GM19351 (cell line): ENCODE measurements around the gene KCNQ1.

Experiments
- ATAC-seq: cut with Tn5 transposase; IDR thresholded peaks from one replicate; pipeline ENCODE4 v1.9.1; 2021; ENCODE audit warnings: mild to moderate bottlenecking, moderate library complexity; ENCODE audit not compliant: unreplicated experiment

The KCNQ1 gene

DNA sequence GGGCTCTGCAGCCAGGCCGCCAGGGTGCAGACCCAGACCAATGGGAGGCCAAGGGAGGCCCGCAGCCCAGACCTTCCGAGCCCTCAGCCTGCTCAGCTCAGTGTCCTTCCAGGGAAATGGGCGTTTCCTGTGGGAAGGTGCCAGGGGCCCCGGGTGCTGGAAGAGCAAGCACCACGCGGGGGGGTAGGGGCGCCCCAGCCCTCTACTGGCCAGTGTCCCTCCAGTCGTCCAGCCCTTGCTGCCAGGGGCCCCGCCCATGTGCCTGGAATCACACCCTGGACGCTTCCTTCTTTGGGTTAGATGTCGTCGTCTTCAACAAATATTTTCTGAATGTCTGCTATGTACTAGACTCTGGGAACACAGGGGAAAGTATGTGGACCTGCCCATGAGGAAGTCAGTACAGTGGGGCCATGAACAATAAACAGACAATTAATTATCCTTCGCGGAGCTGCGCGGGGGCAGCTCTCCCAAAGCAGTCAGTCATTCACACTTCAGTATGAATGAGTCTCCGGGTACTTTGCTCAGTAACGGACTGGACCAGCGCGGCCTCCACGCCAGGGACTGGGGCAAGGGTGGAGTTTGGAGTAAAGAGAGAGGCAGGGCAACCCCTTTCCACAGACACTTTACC lies 380.6 kb downstream of the KCNQ1 start:
- no peak for ATAC-seq

DNA sequence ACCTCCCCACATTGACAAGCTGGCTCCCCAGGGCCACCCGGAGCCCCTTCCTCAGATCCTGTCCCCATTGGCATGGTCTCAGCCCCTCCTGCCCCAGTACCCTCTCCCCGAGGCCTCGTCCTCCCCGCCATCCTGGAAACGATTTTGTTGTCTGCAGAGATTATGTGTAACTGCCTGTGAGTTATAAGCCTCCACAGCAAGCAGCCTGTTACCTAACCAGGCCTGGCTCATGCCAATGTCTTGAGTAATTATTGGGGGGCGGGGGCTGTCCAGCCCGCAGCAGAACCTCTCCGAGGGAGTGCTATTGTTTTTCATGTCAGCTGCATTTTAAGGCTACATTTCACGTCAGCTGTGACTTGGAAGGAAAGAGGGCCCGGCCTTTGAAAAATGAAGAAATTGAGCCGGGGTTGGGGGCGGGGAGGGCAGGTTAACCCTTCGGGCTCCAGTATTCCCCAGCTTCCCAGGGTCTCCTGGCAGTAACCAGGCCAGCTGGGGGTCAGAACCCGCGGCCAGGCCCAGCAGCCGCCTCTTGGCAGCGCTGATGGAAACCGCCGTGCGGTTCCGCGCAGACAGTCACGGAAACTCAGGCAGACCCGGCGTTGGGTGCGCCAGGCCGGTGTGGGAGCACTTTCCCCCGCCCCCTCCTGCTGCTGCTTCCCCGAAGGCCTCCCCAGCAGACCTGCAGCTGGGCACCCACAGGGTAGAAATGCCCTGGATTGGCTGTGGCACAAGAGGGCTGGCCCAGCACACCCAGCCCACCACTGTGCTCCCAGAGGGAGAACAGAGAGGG lies 381.3 kb downstream of the KCNQ1 start:
- no peak for ATAC-seq

GRCh38 chr11:2826679-2827056 lies 381.9 kb downstream of the KCNQ1 start:
- no peak for ATAC-seq

DNA sequence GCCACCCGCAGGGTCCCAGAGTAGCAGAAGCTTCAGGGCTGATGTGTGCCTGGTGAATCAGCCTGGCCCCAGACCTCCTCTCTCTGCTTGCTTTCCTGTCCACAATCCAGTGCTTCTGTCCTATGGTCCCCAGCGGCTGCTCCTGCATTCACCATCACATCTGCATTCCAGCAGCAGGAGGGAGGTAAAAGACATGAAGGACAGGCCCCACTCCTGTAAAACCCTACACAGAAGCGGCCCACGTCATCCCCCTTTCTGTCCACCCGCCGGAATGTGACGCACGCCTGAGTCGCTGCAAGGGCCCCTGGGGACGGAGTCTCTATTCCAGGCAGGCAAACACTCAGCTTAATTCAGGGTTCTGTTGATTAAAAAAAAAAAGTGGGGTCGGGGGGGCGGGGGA lies 382.4 kb downstream of the KCNQ1 start:
- no peak for ATAC-seq

DNA sequence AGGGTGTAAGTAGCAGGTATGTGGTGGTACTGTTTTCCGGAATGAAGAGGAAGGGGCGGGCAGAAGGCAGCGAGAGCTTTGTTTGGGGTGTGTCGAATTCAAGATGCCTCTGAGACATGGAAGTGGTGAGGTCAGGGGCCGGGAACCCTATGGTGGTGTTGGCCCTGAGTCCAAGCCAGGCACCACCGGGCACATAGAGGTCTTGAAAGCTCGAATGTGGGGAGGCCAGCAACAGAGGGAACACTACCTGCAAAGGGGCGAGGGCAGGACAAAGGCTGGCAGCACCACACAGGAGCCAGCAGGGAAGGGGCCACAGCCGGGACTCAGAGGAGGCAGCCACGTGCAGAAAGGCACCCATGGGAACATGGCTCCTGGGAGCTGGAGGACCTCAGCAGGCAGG lies 383.0 kb downstream of the KCNQ1 start:
- no peak for ATAC-seq

GRCh38 chr11:2828585-2829330 lies 383.9 kb downstream of the KCNQ1 start:
- ATAC-seq = no peak

DNA sequence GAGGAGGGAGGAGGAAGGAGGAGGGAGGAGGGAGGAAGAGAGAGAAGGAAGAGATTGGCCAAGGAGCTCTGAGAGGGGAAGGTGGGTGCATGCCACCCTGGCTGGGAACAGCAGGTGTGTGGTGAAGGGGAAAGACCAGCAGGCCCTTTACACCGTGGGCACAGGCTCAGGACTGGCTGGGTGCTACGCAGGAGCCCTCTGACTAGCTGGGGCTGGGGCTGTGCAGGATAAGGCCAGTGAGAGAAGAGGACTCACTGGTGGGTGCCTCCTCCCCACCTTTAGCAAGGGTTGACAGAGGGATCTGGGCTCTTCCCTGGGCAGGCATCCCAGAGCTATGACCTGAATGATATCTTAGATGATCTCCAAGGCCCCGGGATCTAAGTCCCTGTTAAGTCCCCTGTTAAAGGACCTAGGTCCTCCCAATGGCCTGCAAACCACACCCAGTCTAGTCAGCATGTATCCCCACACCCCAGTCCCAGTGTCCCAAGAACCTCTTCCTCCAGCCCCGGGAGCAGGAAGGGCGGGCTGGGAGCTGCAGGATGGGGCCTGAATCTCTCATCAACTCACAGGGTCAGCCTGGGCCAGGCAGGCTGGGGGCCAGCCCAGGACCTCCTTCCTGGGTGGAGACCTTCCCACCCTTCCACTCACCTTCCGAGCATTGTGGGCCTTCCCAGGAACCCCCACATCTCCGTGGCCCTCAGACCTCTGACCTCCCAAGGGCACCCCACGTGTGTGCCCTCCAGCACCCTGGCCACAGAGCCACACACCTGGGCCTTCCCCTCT lies 385.4 kb downstream of the KCNQ1 start:
- no peak for ATAC-seq

DNA sequence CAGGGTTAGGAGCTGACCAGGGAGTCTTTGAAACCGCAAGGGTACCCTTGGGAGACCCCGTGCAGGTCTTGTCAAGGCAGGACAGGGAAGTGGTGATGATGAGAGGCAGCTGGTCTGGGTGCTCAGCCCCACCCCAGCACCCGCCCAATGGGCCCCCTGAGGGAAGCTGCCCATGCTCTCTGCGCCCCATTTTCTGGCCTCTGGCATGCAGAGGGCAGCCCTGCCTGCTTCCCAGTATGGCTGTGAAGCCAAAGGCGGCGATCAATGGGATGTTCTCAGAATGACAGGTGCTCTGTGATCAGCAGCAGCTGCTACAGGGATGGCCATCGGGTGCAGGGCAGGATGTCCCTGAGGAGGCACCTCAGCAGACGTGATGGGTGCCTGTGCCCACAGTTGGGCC lies 386.1 kb downstream of the KCNQ1 start:
- ATAC-seq = no peak

- no peak for ATAC-seq
Observed at GRCh38 chr11:2831781-2832532, 387.1 kb downstream of the KCNQ1 start.

GRCh38 chr11:2832533-2833020 lies 387.8 kb downstream of the KCNQ1 start:
- no peak for ATAC-seq

DNA sequence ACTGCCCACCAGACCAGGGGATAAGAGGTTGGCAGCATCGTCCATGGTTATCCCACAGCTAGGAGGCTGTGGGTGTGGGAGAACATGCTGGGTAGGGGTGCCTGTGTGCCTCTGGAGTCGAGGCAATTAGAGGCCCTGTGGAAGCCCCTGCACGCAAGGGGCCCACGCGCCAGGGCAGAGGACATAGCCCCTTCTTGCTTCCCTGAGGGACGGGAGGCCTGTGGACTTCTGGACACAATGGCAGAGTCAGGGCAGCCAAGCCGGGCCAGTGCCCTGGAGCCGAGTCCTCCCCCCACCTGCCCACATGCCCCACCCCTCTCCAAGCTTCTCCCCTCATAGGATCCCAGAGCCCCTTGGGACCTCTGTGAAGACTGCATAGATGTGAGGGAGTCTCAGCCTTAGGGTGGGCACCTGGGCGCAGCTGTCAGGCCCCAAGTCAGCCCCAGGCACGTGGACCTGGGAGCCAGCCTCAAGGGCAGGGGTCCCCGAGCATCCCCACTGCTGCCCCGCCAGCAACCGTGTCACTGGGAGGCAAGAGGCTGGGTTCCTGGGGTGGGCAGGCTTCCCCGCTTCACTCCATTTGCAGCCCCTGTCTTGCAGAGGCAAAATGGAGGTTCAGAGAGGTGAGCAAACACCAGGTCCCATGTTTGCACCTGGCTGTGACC lies 388.4 kb downstream of the KCNQ1 start:
- ATAC-seq = no peak

GRCh38 chr11:2833716-2834502 lies 389.1 kb downstream of the KCNQ1 start:
- ATAC-seq = no peak

- ATAC-seq = no peak
Observed at GRCh38 chr11:2834503-2835273, 389.9 kb downstream of the KCNQ1 start.

DNA sequence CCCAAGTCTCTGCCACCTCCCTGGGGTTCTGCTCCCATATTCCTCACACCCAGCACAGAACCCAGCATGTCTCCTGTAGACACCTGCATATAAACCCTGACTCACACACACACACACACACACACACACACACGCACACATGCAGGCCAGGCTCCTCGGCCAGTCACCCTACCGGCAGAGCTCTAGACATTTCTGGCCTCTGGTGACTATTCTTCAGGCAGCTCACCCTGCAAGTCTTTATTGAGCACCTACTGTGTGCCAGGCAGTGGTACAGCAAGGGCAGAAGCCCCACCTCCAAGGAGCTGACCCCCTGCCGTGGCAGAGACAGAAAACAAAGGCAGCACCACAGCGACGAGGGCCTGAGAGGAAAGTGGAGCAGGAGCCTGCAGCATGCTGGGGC lies 390.5 kb downstream of the KCNQ1 start:
- no peak for ATAC-seq

GRCh38 chr11:2835751-2836150 lies 390.9 kb downstream of the KCNQ1 start:
- ATAC-seq = no peak

DNA sequence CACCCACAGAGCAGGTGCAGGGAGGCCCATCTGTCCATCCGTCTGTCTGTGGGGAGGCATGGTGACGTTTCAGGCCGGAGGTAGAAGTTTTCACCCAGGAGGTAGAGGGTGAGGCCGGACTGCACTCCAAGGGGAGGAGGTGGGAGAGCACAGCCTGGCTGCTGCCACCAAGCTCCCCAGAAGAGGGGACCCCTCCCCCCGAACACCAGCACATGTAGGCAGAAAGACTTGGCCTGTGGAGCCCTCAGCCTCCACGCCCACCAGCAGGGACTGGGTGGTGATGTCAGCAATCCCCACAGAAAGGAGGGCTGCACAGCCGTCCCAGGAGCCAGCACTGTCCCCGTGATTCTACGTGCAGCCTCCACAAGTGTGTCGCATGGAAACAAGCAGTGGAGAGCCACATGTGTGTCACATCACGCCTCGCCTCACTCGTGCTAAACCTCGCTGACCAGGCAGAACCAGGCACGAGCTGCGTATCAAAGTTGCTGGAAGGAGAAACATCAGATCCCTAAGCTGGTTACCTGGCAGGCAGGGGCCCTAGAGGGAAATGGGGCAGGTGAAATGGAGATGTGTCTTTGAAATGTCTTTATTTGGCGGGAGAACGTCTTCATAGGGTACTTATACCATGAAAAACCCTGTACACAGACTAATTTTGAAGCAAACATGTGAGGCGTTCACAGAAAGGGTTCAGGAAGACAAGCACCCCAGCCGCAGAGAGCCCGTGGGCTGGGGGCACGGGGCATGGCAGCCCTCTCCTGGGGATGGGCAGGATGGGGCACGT lies 391.7 kb downstream of the KCNQ1 start:
- no peak for ATAC-seq

- ATAC-seq = no peak
Observed at GRCh38 chr11:2837096-2837601, 392.3 kb downstream of the KCNQ1 start.
